Uterus (tissue), 2 donors: Measurements from ENCODE around the gene ZNF341.

ENCODE experiments used
- POLR2A ChIP-seq, 2 donors: fragments of 450-650 bp; IDR thresholded peaks; one replicate each; pipeline ENCODE4 v1.6.1; 2016; ENCODE audit warnings: antibody characterized with exemption in 2 of 2, mild to moderate bottlenecking in 1 of 2, moderate library complexity in 1 of 2
- TF ChIP-seq, protein P1 (sequence below), 4 experiments: fragments of 200-600 bp in 2 of 4; fragments of 450-650 bp in 2 of 4; sonication (generic) in 2 of 4; IDR thresholded peaks; one replicate each; pipeline ENCODE4 v1.5.1; 2016 to 2019; ENCODE audit warnings: antibody characterized with exemption in 4 of 4, mild to moderate bottlenecking in 2 of 4, moderate library complexity in 1 of 4

DNA sequence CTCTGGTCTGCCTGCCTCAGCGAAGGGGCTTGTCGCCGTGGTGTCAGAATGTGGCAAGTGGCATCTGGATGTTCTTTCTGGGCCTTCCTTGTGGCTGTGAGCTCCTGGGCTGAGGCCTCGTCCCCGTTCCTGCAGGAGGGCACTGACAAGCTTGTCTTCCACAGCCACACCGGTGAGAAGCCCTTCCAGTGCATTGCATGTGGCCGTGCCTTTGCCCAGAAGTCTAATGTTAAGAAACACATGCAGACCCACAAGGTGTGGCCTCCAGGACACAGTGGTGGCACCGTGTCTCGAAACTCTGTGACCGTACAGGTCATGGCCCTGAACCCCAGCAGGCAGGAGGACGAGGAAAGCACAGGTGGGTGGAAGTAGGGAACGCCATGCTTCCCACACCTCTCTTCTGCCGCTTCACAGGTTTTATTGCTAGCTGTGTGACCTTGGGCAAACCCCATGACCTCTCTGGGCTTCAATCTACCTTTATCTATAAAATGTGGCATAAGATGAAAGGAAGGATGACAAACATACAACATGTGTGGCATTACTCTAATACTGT is 30.0 kb downstream of the ZNF341 start:
- TF ChIP-seq, protein P1, sequence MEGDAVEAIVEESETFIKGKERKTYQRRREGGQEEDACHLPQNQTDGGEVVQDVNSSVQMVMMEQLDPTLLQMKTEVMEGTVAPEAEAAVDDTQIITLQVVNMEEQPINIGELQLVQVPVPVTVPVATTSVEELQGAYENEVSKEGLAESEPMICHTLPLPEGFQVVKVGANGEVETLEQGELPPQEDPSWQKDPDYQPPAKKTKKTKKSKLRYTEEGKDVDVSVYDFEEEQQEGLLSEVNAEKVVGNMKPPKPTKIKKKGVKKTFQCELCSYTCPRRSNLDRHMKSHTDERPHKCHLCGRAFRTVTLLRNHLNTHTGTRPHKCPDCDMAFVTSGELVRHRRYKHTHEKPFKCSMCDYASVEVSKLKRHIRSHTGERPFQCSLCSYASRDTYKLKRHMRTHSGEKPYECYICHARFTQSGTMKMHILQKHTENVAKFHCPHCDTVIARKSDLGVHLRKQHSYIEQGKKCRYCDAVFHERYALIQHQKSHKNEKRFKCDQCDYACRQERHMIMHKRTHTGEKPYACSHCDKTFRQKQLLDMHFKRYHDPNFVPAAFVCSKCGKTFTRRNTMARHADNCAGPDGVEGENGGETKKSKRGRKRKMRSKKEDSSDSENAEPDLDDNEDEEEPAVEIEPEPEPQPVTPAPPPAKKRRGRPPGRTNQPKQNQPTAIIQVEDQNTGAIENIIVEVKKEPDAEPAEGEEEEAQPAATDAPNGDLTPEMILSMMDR (IDR thresholded peaks at IDR 0.05): no peak
- no peak for TF ChIP-seq POLR2A (IDR thresholded peaks at IDR 0.05)
